Activated CD8-positive, alpha-beta memory T cell treated with anti-CD3 and anti-CD28 coated beads, Interleukin-2, amount 50 U/mL, for 48 hours (primary cell): ENCODE measurements around the gene GPR108.
"Not testable (repeated sequence)": the region's sequence is repeated elsewhere in the genome, so short reads cannot be mapped to it uniquely, and the experiment has no call there.

Experiments
- DNase-seq: peaks from one replicate; pipeline ENCODE4 v3.0.0-alpha.2; 2020

Gene GPR108

DNA sequence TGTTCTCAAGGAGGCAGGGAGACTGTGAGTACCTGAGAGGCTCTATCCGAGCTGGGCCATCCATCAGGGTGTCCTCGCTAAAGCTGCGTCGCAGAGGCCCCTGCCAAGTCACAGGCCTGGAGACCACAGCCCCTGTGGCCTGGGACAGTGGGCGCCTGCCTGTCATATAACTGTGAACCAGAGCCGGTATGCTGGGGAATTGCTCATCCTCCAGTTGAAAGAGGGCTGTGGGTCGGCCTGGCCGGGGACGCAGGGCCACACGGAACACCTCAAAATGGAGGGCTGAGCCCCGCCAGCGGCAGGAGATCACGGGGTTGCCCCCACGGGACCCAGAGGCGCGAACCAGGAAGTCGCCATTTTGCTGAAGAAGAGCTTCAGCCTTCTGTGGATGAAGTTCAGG lies 23.2 kb upstream of the GPR108 start:
- DNase-seq, result no peak

DNA sequence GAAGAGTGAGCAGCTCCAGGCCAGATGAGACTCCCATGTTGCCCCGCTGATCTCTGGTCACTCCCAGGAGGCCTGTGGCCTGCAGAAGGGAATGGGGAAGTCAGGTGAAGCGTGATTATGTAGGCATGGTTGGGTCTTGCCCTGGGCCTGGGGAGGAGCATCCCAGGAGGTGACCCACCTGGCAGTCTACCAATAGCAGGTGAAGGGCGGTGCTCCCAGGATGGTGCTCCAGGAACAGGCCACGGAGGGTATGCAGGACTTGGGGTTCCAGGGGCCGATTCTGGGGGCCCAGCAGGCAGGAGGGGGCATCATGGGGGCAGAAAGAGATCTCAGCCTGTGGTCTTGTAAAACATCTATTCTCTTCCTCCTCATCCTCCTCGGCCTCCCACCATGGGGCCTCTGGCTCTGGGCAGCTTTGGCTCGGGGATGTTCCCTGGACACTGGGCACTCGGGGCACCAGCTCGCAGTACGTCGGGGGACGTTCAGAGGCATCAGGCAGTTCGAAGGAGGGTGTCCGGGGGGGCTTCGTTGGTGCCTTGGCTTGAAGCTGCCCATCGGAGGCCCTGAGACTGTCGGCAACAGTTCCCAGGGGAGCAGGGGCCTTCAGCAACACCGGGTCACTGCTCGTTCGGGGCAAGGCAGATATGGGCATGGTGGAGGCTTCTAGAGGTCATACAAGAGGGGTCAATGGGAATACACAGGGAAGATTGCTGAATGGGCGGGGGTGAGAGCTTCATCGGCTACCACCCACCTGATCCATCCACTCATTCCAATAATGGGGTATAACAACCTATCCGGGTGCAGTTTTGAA lies 17.5 kb upstream of the GPR108 start:
- no peak for DNase-seq

DNA sequence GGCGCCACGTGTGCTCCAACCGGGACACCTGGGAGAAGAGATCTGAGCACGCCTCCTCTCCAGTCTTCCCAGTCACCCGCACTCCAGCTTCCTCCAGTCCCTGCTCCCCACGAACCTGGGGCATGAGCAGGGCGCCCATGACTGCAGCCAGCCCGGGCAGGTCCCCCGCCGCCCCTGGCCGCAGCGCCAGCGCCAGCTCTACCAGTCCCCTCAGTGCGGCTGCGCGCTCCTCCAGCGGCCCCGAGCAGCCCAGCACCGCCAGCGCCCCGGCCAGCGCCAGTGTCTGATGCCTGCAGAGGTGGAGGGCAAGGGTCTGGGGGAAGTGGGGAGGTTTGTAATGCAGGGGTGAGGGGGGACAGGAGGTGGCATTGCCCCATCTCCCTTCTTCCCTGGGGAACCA lies 16.8 kb upstream of the GPR108 start:
- no peak for DNase-seq

DNA sequence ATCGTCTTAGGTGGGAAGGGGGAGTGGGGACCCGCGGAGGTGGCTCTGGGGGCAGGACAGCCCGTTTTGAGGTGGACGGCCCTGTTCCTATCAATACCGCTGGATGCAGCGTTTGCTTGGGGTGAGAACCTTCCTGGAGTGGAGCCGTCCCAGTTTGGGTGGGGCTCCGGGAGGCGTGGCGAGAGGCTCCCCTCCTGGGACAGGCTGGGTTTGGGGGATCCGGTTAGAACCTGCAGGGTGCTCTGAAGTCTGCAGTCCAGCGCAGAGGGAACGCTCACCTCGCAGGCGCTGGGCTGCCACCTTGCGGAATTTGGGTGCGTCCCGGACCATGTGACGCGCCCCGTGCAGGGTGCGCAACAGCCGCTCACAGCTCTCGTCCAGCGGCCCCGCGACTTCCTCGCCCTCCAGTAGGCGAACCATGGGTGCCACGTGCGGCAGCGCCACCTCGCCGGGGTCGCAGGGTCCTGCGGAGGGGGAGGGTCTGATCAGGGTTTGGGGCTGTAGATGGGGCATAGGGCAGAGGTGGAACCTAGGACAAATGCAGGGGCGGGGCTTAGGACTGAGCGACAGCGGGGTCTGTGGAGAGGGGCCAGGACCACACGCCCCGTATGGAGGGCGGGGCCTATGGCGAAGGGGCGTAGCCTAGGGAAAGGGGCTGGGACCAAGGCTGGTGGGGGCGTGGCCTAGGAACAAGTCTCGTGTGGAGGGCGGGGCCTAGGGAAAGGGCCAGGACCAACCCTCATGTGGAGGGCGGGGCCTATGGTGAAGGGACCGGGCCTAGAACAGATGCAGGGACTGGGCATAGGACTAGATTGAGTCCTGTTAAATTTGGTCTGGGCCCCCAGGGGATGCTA lies 16.0 kb upstream of the GPR108 start:
- DNase-seq, result peak; percentile 92

DNA sequence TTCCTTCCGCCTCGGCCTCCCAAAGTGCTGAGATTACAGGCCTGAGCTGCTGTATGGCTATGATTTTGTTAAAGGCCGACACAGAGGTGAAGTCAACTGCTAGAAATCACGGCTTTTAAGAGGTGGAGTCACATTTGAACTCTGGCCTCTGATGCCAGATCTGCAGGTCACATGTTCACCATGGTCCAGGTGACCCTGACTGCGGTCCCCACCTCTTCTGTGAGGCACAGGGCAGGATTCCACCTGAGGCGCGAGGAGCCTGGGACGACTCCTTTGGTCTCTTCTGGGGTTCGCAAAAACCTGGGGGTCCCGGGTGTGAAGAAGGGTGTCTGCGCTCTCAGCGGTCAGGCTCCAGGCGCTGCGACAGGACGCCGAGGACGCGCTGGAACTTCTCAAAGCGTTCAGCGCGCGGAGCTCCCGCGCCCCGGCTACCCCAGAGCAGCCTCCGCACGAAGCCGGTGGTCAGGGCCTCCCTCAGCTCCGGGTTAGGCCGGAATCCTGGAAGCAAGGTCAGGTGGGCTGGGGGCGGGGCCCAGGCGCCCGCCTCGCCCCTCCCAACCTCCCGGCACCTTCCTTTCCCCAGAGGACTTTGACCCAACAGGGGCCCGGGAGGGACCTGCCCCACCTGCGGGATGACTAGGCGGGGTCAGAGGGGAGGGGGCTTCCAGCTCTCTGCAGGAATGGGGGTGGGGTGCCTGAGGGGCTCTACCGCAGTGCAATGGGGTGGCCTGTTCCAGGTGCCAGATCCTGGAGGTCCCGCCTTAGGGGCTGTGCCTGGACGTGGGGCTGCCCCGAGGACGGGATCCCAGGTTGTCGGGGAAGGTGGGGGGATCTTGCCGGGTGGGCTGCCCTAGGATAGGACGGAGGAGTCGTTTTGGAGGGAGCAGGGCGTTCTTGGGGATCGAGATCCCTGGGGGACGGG lies 15.1 kb upstream of the GPR108 start:
- no peak for DNase-seq

DNA sequence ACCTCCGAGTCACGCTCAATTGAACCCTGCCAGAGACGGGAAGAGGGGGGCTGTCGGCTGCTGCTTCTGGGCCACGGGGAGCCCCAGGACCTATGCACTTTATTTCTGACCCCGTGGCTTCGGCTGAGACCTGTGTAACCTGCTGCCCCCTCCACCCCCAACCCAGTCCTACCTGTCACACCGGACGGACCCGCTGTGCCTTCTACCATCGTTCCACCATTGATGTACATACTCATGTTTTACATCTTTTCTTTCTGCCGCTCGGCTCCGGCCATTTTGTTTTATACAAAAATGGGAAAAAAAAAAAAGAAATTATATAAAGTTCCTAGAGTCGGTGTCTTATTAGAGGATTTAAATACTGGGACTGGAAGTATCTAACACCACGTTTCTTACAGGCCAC lies 13.8 kb upstream of the GPR108 start:
- no peak for DNase-seq

DNA sequence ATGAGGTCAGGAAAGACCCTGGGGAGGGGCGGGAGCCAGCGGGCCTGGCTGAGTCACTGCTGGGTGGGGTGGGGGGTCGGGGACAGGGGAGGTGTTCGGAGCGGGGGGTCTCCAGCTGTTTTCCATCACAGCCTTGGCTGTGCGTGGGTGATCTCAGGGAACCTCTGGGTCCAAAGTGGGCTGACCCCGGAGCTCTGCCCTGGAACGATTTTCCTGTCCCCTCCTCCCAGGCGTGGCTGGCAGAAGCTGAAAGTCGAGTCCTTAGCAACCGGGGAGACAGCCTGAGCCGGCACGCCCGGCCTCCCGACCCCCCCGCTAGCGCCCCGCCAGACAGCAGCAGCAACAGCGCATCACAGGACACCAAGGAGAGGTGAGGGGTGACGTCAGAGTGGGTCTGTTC lies 12.7 kb upstream of the GPR108 start:
- no peak for DNase-seq

DNA sequence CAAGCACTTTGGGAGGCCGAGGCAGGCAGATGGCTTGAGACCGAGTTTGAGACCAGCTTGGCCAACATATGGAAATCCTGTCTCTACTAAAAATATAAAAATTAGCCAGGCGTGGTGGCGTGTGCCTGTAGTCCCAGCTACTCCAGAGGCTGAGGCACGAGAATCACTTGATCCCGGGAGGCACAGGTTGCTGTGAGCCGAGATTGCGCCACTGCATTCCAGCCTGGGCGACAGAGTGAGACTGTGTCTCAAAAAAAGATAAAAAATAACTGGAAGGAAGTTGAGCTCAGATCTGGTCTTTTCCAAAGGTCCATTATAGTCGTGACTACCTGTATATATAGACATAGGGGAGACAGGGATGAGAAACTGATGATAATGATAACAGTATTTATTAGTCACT lies 11.2 kb upstream of the GPR108 start:
- not testable (repeated sequence) for DNase-seq

DNA sequence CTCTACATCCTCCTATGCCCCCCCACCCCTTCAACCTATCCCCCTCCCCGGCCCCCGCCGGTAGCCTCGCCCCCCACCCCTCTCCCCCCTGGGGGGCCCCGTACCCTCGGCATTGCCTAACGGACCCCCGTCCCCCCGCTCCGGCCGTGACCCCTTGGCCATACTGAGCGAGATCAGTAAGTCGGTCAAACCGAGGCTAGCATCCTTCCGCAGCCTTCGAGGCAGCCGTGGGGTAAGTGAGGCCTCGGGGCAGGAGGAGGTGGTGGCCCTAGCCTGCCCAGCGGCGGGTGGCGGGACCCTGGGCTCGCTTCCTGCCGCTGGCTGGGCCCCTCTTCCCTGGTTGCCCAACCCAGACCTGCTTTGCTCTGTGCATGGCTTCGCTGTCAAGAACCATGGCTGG lies 8.6 kb upstream of the GPR108 start:
- DNase-seq, result no peak

DNA sequence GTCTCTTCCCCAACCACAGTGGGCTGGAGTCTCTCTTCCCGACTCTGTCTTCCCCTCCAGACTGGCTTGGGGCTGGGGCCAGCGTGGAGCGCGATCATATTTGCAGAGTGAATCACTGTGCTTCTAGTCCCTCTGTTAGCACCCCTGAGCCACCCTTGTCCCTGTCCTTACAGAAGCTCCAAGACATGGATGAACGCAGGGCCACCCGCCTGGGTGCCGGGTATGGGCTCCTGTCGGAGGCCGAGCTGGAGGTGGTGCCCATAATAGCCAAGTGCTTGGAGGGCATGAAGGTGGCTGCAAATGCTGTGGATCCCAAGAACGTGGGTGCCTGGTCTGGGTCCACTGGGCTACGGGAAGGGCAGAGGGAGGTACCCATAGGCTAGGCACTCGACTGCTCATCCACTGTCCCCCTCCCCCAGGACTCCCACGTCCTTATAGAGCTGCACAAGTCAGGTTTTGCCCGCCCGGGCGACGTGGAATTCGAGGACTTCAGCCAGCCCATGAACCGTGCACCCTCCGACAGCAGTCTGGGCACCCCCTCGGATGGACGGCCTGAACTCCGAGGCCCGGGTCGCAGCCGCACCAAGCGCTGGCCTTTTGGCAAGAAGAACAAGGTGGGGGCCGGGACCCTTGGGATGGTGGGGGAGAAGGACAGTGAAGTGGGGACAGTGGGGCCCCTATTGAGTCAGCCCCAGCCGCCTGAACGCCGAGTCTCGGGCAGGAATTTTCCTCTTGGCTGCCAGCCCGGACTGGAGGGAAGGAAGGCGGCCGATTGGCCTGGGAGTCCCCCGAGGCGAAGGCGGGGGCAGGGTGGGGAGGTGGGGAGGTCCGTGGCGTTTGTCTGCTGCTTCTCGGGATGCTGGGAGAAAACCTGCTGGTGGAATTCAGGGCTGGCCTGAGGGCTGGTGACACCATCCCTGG lies 7.3 kb upstream of the GPR108 start:
- no peak for DNase-seq

DNA sequence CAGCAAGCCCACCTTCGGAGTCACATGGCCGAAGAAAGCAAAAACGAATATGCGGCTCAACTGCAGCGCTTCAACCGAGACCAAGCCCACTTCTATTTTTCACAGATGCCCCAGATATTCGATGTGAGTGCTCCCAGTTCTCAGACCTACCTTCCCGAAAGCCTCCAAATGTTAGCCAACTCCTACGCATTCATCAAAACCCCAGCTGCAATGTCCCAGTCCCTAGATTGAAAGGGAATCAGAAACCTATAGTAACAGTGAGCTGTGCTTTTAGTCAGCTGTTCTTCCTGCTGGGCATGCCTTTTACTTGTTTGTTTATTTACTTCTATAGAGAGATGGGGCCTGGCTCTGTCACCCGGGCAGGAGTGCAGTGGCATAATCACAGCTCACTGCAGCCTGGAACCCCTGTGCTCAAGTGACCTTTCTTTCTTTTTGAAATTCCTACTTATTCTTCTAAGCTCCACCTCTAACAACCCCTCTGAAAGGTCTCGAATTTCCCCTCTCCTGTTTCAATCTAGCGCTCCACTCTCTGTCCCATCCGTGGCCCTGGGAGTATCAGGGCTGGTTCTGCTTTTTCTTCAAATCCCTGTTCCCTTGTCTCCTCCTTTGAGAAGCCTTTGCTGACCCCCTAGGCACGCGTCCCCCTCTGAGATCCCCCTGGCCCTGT lies 6.5 kb upstream of the GPR108 start:
- no peak for DNase-seq

DNA sequence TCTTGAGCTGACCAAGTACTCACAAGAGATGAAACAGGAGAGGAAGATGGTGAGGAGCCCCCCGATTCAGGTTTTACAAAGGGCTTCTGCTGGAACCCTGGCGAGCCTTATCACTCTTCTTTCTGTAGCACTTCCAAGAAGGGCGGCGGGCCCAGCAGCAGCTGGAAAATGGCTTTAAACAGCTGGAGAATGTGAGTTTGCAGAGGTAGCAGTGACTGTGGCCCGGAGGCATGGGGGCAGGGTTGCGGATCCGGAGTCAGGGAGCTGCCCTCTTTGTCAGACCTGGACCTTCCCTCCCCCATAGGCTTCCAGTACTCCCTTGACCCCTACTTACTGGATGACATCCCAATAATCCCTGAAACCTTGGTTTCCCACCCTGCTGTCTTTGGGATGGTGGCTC lies 5.7 kb upstream of the GPR108 start:
- DNase-seq, result no peak

DNA sequence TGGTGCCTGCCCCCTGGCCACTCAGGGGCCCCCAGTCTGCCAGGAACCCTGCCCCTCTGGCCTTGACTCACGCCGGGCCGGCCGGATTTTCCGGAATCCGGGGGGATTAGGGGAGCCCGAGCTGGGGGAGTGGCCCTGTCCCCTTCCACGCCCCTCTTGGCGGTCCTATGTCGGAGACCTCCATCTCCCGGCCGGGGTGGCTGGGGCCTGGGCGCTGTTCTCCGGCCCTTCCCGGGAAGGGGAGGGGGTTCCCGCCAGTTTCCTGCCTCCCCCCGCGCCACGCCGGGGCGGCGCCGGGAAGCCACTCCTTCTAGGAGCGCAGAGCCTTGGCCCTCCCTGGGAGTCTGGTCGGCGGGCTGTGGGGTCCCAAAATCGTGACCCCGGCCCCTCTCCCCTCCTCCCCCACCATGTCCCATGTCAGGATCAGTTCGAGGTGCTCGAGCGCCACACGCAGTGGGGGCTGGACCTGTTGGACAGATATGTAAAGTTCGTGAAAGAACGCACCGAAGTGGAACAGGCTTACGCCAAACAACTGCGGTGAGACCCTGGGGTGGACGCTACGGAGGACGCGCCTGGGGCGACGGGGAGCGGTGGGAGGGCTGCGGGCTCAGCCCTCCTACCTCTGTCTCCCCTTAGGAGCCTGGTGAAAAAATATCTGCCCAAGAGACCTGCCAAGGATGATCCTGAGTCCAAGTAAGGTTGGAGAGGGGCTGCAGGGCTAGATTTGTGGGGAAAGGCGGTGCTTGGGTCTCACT lies 3.4 kb upstream of the GPR108 start:
- DNase-seq, result peak; percentile 66

DNA sequence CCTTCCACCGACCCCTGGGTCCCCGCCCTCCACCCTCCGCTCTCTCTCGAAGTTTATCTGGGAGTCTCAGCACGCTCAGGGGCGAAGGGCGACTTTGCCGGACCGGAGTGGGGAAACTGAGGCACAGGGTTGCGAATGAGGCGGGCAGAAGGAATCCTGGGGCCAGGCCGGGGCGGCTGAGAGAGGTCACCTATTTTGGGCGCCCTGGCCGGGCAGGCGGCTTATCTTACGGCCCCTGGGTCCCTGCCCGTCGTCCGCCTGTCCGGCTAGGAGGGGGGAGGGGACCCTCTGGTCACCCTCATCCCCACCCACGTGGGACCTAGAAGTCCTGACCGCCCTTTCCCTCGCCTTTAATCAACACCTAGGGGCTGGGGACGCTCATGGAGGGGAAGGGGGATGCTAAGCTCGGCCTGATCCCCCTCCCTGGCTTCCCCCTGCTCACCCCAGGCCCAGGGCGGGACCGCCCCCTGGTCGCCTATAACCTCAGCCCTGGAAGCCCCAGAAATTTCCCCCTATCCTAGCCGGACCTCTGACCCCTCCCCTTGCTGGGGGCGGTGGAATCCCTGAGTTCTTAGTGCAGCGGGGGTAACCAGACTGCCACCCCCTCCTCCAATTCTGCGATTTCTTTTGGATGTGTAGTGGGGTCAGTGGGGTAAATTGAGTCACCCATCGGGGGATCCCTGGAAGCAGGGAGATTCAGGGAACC lies 2.7 kb upstream of the GPR108 start:
- DNase-seq, result no peak

DNA sequence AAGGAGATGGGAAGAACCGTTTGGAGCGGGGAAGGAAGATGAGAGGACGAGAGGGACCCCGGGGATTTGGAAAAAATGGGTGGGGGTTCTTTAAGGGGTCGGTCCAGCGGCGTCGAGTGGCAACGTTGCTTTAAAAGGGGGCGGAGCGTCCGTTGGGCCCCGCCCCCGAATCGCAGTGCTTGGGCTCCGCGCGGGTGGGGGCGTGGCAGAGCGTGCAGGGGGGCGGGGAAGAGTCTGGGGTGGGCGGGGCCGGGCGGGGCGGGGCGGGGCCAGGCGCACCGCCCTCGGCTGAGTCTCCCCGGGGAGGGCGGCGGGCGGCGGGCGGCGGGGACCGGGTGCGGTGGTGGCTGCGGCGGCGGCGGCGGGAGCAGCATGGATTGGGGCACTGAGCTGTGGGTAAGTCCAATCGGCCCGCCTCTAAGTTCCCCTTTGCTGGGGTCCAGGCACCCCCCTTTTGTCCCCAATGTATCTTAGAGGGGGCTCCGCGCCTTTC lies 2.1 kb upstream of the GPR108 start, which contains the start of gene TRIP10:
TSS of gene TRIP10 (plus strand) at position 291 of the 493 bp plus-strand sequence. CDS start at position 373, 82 bp downstream.
- DNase-seq, result peak; percentile 92

DNA sequence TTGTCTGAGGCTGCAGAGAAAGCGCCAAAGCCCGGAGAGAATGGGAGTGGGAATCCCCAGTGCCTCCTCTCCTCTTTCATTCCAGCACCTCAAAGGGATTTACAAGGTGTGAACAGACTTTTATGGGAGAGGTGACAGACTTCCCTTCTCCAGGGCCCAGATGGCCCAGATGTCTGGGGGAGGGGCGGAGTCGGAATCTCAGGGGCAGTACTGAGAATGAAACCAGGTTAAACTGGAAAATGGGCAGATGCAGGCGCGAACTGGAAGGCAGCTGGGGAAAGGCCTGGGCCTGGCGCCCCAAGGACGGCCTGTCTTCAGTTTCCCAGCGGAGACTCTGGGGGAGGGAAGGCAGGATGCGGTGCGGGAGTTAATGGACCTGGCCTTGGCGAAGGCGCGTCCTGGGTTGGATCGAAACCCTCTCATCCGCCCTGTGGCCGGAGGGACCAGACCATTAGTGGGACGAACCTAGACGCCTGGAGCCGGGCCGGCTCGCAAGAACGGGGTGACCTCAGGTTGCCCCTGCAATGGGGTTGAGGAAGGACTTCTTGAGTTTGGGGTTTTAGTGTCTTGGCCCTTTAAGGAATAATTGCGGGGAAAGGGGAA lies 1.5 kb upstream of the GPR108 start:
- peak; percentile 71 for DNase-seq

DNA sequence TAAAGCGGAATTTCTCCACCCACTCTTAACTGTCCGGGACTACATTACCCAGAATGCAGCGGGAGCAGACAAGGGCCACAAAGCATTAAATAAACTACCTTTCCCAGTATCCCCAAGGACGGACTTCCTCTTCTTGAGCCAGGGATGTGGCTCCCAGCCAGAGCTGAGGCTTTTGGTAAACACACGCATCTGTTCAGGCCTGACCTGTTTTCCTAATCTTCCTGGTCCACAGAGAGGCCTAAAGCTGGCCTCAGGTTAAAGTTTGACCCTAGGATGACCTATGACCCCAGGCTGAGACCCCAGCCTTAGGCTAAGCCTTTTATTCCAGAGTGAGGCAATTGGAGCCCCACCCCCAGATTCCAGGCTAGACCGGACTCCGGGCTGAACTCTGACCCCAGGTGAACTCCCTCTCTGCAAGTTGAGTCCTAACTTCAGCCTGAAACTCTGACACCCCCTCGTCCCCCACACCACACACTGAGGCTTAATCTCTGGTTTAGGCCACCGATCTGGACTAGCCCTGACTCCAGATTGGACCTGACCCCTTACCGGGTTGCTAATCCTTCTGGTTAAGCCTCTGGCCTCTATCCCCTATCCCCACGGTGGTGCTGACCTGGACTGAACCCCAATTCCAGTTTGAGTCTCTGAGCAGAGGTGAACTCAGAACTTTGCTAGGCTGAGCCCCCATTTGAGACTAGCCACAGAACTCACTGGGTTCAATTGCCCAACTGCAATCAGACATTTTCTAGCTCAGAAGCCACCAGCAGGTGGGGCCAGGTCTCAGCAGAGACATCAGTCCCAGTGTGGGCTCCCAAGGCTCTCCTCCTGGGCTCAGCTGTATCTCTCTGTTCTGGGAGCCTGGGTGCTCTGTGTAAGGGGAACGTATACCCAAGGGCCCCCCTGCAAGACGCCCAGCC lies 750 bp upstream of the GPR108 start:
- DNase-seq, result peak; percentile 83

DNA sequence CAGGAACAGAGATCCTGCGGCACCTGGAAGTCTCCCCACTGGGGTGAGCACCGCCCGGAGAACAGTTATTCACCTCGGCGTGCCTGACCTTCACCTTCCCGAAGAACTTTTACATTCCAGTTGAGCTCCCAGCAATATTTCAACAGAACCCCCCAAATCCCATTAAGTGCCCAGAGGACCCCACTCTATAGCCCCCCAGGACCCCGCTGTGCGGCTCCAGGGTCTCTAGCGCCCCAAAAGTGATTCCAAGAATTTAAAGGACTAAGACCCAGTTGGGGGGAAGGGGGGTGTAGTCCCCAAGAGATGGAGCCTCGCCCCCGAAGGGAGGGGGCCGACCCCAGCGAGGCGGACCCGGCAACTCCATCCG lies 480 bp downstream of the GPR108 start:
- DNase-seq, result no peak
